Measurements from ENCODE around the gene ZWILCH. TPM values are rescaled to one million over a fixed set of nuclear protein-coding genes. Genes with fewer than 3 reads are reported as not detected.

Gene ZWILCH
- polyA plus RNA-seq, 3 donors from 2014 or later = 9.2 to 16.6 (median 12.5) TPM

- Mint-ChIP-seq H3K9me3 (peaks cover 0 to 1% (median 0%) of the 10 kb centered on the region in 6 donors), H3K36me3 (no peaks in the 10 kb centered on the region), H3K4me1 (peaks cover 18 to 22% of the 10 kb centered on the region in 2 donors), H3K27me3 (ENCODE audit: low read depth in 3 of 3) (peaks cover 0 to 8% (median 2%) of the 10 kb centered on the region in 3 donors), H3K4me3 (no peak overlapping the region), H3K27ac (peak overlapping the region; percentile 8 to 81 (median 48))
- DNase-seq = no peak
Measured at GRCh38 chr15:66476535-66476934, 28.6 kb upstream of the ZWILCH start.

- H3K9me3 Mint-ChIP-seq = peaks cover 0 to 1% (median 0%) of the 10 kb centered on the region in 6 donors
- no peak overlapping the region for H3K4me3 Mint-ChIP-seq
- peaks cover 13 to 18% of the 10 kb centered on the region in 2 donors for H3K4me1 Mint-ChIP-seq
- H3K36me3 Mint-ChIP-seq = peaks cover 0 to 5% (median 3%) of the 10 kb centered on the region in 3 donors
- DNase-seq = no peak
- peak overlapping the region in 4 of 6 donors; percentile 34 to 65 (median 46) for H3K27ac Mint-ChIP-seq
- peaks cover 0 to 6% (median 2%) of the 10 kb centered on the region in 3 donors for H3K27me3 Mint-ChIP-seq (ENCODE audit: low read depth in 3 of 3)
Measured at GRCh38 chr15:66477011-66477410, 28.1 kb upstream of the ZWILCH start.

GRCh38 chr15:66480267-66480666, 24.9 kb upstream of the ZWILCH start:
- no peak overlapping the region for H3K4me3 Mint-ChIP-seq
- peaks cover 7 to 16% (median 13%) of the 10 kb centered on the region in 3 donors for H3K36me3 Mint-ChIP-seq
- H3K27ac Mint-ChIP-seq = no peak overlapping the region
- H3K4me1 Mint-ChIP-seq = peaks cover 4 to 7% of the 10 kb centered on the region in 2 donors
- H3K27me3 Mint-ChIP-seq (ENCODE audit: low read depth in 3 of 3) = peaks cover 0 to 4% (median 4%) of the 10 kb centered on the region in 3 donors
- no peak for DNase-seq
- peaks cover 0 to 1% (median 0%) of the 10 kb centered on the region in 6 donors for H3K9me3 Mint-ChIP-seq

GRCh38 chr15:66481107-66481856, 23.8 kb upstream of the ZWILCH start:
- Mint-ChIP-seq H3K27ac (peak overlapping the region in 2 of 6 donors; percentile 35 to 50), H3K4me3 (no peak overlapping the region), H3K27me3 (ENCODE audit: low read depth in 3 of 3) (peaks cover 0 to 4% (median 4%) of the 10 kb centered on the region in 3 donors), H3K4me1 (peaks cover 2 to 4% of the 10 kb centered on the region in 2 donors), H3K36me3 (peaks cover 7 to 16% (median 13%) of the 10 kb centered on the region in 3 donors), H3K9me3 (peaks cover 0 to 1% (median 0%) of the 10 kb centered on the region in 6 donors)
- DNase-seq = no peak

GRCh38 chr15:66482539-66482938, 22.6 kb upstream of the ZWILCH start:
- H3K4me1 Mint-ChIP-seq = peaks cover 0 to 2% of the 10 kb centered on the region in 2 donors
- H3K27ac Mint-ChIP-seq = peak overlapping the region in 3 of 6 donors; percentile 19 to 51 (median 46)
- no peak overlapping the region for H3K4me3 Mint-ChIP-seq
- DNase-seq = no peak
- peaks cover 7 to 16% (median 13%) of the 10 kb centered on the region in 3 donors for H3K36me3 Mint-ChIP-seq
- H3K27me3 Mint-ChIP-seq (ENCODE audit: low read depth in 3 of 3) = peaks cover 0 to 5% (median 4%) of the 10 kb centered on the region in 3 donors
- H3K9me3 Mint-ChIP-seq = peaks cover 0 to 1% (median 0%) of the 10 kb centered on the region in 6 donors

GRCh38 chr15:66483131-66483566, 22.0 kb upstream of the ZWILCH start:
- no peak for DNase-seq
- H3K4me3 Mint-ChIP-seq = no peak overlapping the region
- H3K9me3 Mint-ChIP-seq = peaks cover 0 to 1% (median 0%) of the 10 kb centered on the region in 6 donors
- peaks cover 0 to 2% of the 10 kb centered on the region in 2 donors for H3K4me1 Mint-ChIP-seq
- H3K27ac Mint-ChIP-seq = peak overlapping the region in 2 of 6 donors; percentile 19 to 44
- H3K27me3 Mint-ChIP-seq (ENCODE audit: low read depth in 3 of 3) = peaks cover 0 to 5% (median 4%) of the 10 kb centered on the region in 3 donors
- H3K36me3 Mint-ChIP-seq = peaks cover 7 to 19% (median 13%) of the 10 kb centered on the region in 3 donors

GRCh38 chr15:66484539-66485112, 20.5 kb upstream of the ZWILCH start:
- H3K36me3 Mint-ChIP-seq = peaks cover 13 to 24% (median 13%) of the 10 kb centered on the region in 3 donors
- peaks cover 0 to 2% of the 10 kb centered on the region in 2 donors for H3K4me1 Mint-ChIP-seq
- H3K9me3 Mint-ChIP-seq = no peaks in the 10 kb centered on the region
- peak overlapping the region in 3 of 6 donors; percentile 37 to 85 (median 67) for H3K27ac Mint-ChIP-seq
- peaks cover 0 to 4% (median 3%) of the 10 kb centered on the region in 3 donors for H3K27me3 Mint-ChIP-seq (ENCODE audit: low read depth in 3 of 3)
- no peak overlapping the region for H3K4me3 Mint-ChIP-seq
- DNase-seq = no peak

GRCh38 chr15:66486887-66487286, 18.2 kb upstream of the ZWILCH start:
- H3K27ac Mint-ChIP-seq = no peak overlapping the region

GRCh38 chr15:66488525-66488924, 16.6 kb upstream of the ZWILCH start:
- no peak for DNase-seq
- Mint-ChIP-seq H3K36me3 (peaks cover 9 to 38% (median 11%) of the 10 kb centered on the region in 3 donors), H3K4me1 (no peaks in the 10 kb centered on the region), H3K9me3 (no peaks in the 10 kb centered on the region), H3K4me3 (no peak overlapping the region), H3K27me3 (ENCODE audit: low read depth in 3 of 3) (peaks cover 0 to 2% (median 2%) of the 10 kb centered on the region in 3 donors), H3K27ac (peak overlapping the region in 1 of 6 donors; percentile 16)

More at GRCh38 chr15:66486887-66487286, 18.2 kb upstream of the ZWILCH start:
- H3K4me3 Mint-ChIP-seq = no peak overlapping the region
- H3K36me3 Mint-ChIP-seq = peaks cover 13 to 38% (median 15%) of the 10 kb centered on the region in 3 donors
- DNase-seq = no peak
- H3K9me3 Mint-ChIP-seq = no peaks in the 10 kb centered on the region
- H3K4me1 Mint-ChIP-seq = peaks cover 0 to 2% of the 10 kb centered on the region in 2 donors
- peaks cover 0 to 2% (median 2%) of the 10 kb centered on the region in 3 donors for H3K27me3 Mint-ChIP-seq (ENCODE audit: low read depth in 3 of 3)

GRCh38 chr15:66489179-66489791, 15.8 kb upstream of the ZWILCH start:
- no peak for DNase-seq
- H3K4me3 Mint-ChIP-seq = no peak overlapping the region
- H3K27ac Mint-ChIP-seq = peak overlapping the region in 3 of 6 donors; percentile 39 to 80 (median 57)
- peaks cover 0 to 2% (median under 1%) of the 10 kb centered on the region in 3 donors for H3K27me3 Mint-ChIP-seq (ENCODE audit: low read depth in 3 of 3)
- peaks cover 13 to 42% (median 15%) of the 10 kb centered on the region in 3 donors for H3K36me3 Mint-ChIP-seq
- H3K9me3 Mint-ChIP-seq = no peaks in the 10 kb centered on the region
- H3K4me1 Mint-ChIP-seq = peaks cover 0 to 3% of the 10 kb centered on the region in 2 donors

- no peak for DNase-seq
- peaks cover 0 to 2% (median 2%) of the 10 kb centered on the region in 3 donors for H3K27me3 Mint-ChIP-seq (ENCODE audit: low read depth in 3 of 3)
- no peak overlapping the region for H3K4me3 Mint-ChIP-seq
- peak overlapping the region in 2 of 6 donors; percentile 6 to 42 for H3K27ac Mint-ChIP-seq
- H3K9me3 Mint-ChIP-seq = no peaks in the 10 kb centered on the region
- peaks cover 13 to 43% (median 19%) of the 10 kb centered on the region in 3 donors for H3K36me3 Mint-ChIP-seq
- peaks cover 9 to 17% of the 10 kb centered on the region in 2 donors for H3K4me1 Mint-ChIP-seq
Measured at GRCh38 chr15:66491846-66492245, 13.3 kb upstream of the ZWILCH start.

GRCh38 chr15:66494262-66494661, 10.9 kb upstream of the ZWILCH start:
- Mint-ChIP-seq H3K4me1 (peaks cover 24 to 33% of the 10 kb centered on the region in 2 donors), H3K27me3 (ENCODE audit: low read depth in 3 of 3) (peaks cover 6 to 15% (median 9%) of the 10 kb centered on the region in 3 donors), H3K4me3 (no peak overlapping the region), H3K9me3 (no peaks in the 10 kb centered on the region), H3K27ac (peak overlapping the region; percentile 36 to 87 (median 52)), H3K36me3 (peaks cover 11 to 48% (median 24%) of the 10 kb centered on the region in 3 donors)
- DNase-seq = no peak

- peak overlapping the region; percentile 91 to 97 (median 95) for H3K4me3 Mint-ChIP-seq
- peaks cover 30 to 43% of the 10 kb centered on the region in 2 donors for H3K4me1 Mint-ChIP-seq
- no peak for DNase-seq
- H3K27ac Mint-ChIP-seq = peak overlapping the region; percentile 96 to 98 (median 97)
- peaks cover 6 to 18% (median 9%) of the 10 kb centered on the region in 3 donors for H3K27me3 Mint-ChIP-seq (ENCODE audit: low read depth in 3 of 3)
- peaks cover 22 to 56% (median 30%) of the 10 kb centered on the region in 3 donors for H3K36me3 Mint-ChIP-seq
- H3K9me3 Mint-ChIP-seq = no peaks in the 10 kb centered on the region
Measured at GRCh38 chr15:66496951-66497501, 8.1 kb upstream of the ZWILCH start.
